ENCODE results near the gene RNF220. TPM values are rescaled to one million over a fixed set of nuclear protein-coding genes. Genes with fewer than 3 reads are reported as not detected.

RNF220 gene
- polyA plus RNA-seq, 1 of the 3 experiments (the other 2 are of a cell fraction), result 83.7 TPM

- ChIA-PET CTCF (interaction anchor here (0.8 to 7.5 kb wide), 9 partner anchors 11 to 430 kb away, joined by 3 to 163 read pairs (median 3); no protein-coding TSS in a partner anchor), POLR2A (interaction anchor here (0.9 to 2.8 kb wide), 3 partner anchors 8 to 16 kb away, joined by 3 to 22 read pairs (median 3); no protein-coding TSS in a partner anchor)
- DNase-seq, result no peak
- Histone ChIP-seq H4K20me1 (ENCODE audit: insufficient read depth) (no peaks in the 10 kb centered on the region), H3K4me2 (no peak overlapping the region), H3K9me2 (no peaks in the 10 kb centered on the region), H3F3A (replicated peaks; ENCODE audit: insufficient read depth) (peaks cover 4% of the 10 kb centered on the region), H3K36me3 (replicated peaks in 1 of 2; ENCODE audit: control insufficient read depth in 1 of 2, insufficient read depth in 2 of 2, low read length in 1 of 2) (peaks cover 0 to 74% of the 10 kb centered on the region in 2 experiments), H3K9me3 (no peaks in the 10 kb centered on the region), H3K27me3 (ENCODE audit: insufficient read depth) (no peaks in the 10 kb centered on the region), H3K4me3 (ENCODE audit: low read depth in 2 of 2, low read length in 1 of 2) (no peak overlapping the region), H2AFZ (ENCODE audit: low read depth) (no peak overlapping the region), H3K79me2 (ENCODE audit: insufficient read depth) (no peaks in the 10 kb centered on the region), H3K4me1 (ENCODE audit: control insufficient read depth in 1 of 2, insufficient read depth in 2 of 2, low read depth in 1 of 2, low read length in 1 of 2) (peaks cover 0 to 37% of the 10 kb centered on the region in 2 experiments; a peak in 1 of 4 replicates), H3K27ac (ENCODE audit: low read depth in 2 of 2, low read length in 1 of 2) (no peak overlapping the region), H3K9ac (no peak overlapping the region)
- WGBS (ENCODE audit: low lambda C conversion rate), result 89% methylated on average over 2 of the region's 2 CpGs
- TF ChIP-seq FOXJ3 (CRISPR knock-in tag; IDR thresholded peaks at IDR 0.05), result no peak
Measured at GRCh38 chr1:44647896-44648295, 242.8 kb downstream of the RNF220 start.

- CTCF ChIA-PET, result interaction anchor here (1.0 to 7.5 kb wide), 6 partner anchors 12 to 76 kb away, joined by 3 to 163 read pairs (median 15); no protein-coding TSS in a partner anchor
- H3K9ac ChIP-seq, result no peak overlapping the region
- H3K27ac ChIP-seq (ENCODE audit: low read depth in 2 of 2, low read length in 1 of 2), result no peak overlapping the region; a peak in 1 of 4 replicates
- H2AFZ ChIP-seq (ENCODE audit: low read depth), result no peak overlapping the region
- POLR2A ChIA-PET, result interaction anchor here (6.0 kb wide), 1 partner anchor 18 kb away, joined by 50 read pairs; no protein-coding TSS in a partner anchor
- 97% methylated on average over 13 of the region's 13 CpGs for WGBS (ENCODE audit: low lambda C conversion rate)
- H3K36me3 ChIP-seq (replicated peaks in 1 of 2; ENCODE audit: control insufficient read depth in 1 of 2, insufficient read depth in 2 of 2, low read length in 1 of 2), result peaks cover 0 to 66% of the 10 kb centered on the region in 2 experiments
- peaks cover 4% of the 10 kb centered on the region for H3F3A ChIP-seq (replicated peaks; ENCODE audit: insufficient read depth)
- H4K20me1 ChIP-seq (ENCODE audit: insufficient read depth), result no peaks in the 10 kb centered on the region
- TF ChIP-seq RCOR1 (IDR thresholded peaks at IDR 0.05; ENCODE audit: low read length) (no peak), NRF1 (IDR thresholded peaks at IDR 0.05; ENCODE audit: low read depth, low read length) (no peak), IRF3 (IDR thresholded peaks at IDR 0.05; ENCODE audit: low read depth, low read length) (no peak), RAD21 (IDR thresholded peaks at IDR 0.05; ENCODE audit: low read length) (no peak), MXI1 (IDR thresholded peaks at IDR 0.05; ENCODE audit: low read depth, low read length) (no peak), POLR2AphosphoS5 (IDR thresholded peaks at IDR 0.05; ENCODE audit: low read depth, low read length) (no peak), CHD2 (IDR thresholded peaks at IDR 0.05; ENCODE audit: low read length, partially characterized antibody) (no peak), FOSL2 (IDR thresholded peaks at IDR 0.05; ENCODE audit: borderline replicate concordance, low read depth) (no peak), EP300 (IDR thresholded peaks at IDR 0.05; ENCODE audit: borderline replicate concordance in 1 of 2, low read depth in 1 of 2, low read length in 1 of 2) (no peak)
- H3K9me2 ChIP-seq, result no peaks in the 10 kb centered on the region
- H3K9me3 ChIP-seq, result no peaks in the 10 kb centered on the region
- no peaks in the 10 kb centered on the region for H3K79me2 ChIP-seq (ENCODE audit: insufficient read depth)
- DNase-seq, result no peak
- H3K27me3 ChIP-seq (ENCODE audit: insufficient read depth), result no peaks in the 10 kb centered on the region
- H3K4me3 ChIP-seq (ENCODE audit: low read depth in 2 of 2, low read length in 1 of 2), result no peak overlapping the region
- H3K4me1 ChIP-seq (ENCODE audit: control insufficient read depth in 1 of 2, insufficient read depth in 2 of 2, low read depth in 1 of 2, low read length in 1 of 2), result peaks cover 0 to 33% of the 10 kb centered on the region in 2 experiments; a peak in 1 of 4 replicates
- H3K4me2 ChIP-seq, result no peak overlapping the region
Measured at GRCh38 chr1:44648529-44649250, 243.6 kb downstream of the RNF220 start.

Measured in SK-N-SH (cell line).